GM12891 (cell line): ENCODE results near the gene RCBTB2.

ENCODE experiments used
- DNase-seq: peaks from one replicate; pipeline ENCODE4 v3.0.0; 2011; ENCODE audit warnings: low spot score; ENCODE audit not compliant: insufficient read length
- FAIRE-seq: peaks from 2 replicates; lab custom pipeline; 2011; peaks lifted over from hg19 to GRCh38; lab: Jason Lieb, UNC
- PAX5 ChIP-seq: IDR thresholded peaks from 2 replicates; pipeline ENCODE4 v1.6.1; 2011; ENCODE audit warnings: low read length, moderate library complexity, mild to moderate bottlenecking; ENCODE audit not compliant: insufficient read depth, severe bottlenecking
- POLR2A ChIP-seq: IDR thresholded peaks from 2 replicates; pipeline ENCODE4 v1.6.1; 2011; ENCODE audit warnings: low read depth, low read length, control low read depth
- POLR2AphosphoS5 ChIP-seq: IDR thresholded peaks from 2 replicates; pipeline ENCODE4 v1.6.1; 2011; ENCODE audit warnings: low read depth, low read length, control low read depth
- POU2F2 ChIP-seq: IDR thresholded peaks from 2 replicates; pipeline ENCODE4 v1.6.1; 2011; ENCODE audit warnings: low read depth, mild to moderate bottlenecking, control low read depth, low read length, moderate library complexity
- SPI1 ChIP-seq: IDR thresholded peaks from 2 replicates; pipeline ENCODE4 v1.6.1; 2011; ENCODE audit warnings: low read depth, low read length, control low read depth
- TAF1 ChIP-seq: IDR thresholded peaks from 2 replicates; pipeline ENCODE4 v1.6.1; 2011; ENCODE audit warnings: low read depth, low read length, control low read depth

RCBTB2 gene

GRCh38 chr13:48443442-48444208, 89.3 kb downstream of the RCBTB2 start:
- FAIRE-seq (no peak), DNase-seq (no peak)
- no peak for TF ChIP-seq SPI1
- TF ChIP-seq PAX5 = no peak
- TF ChIP-seq TAF1 = no peak
- TF ChIP-seq POLR2A = no peak
- TF ChIP-seq POU2F2 = no peak
- no peak for TF ChIP-seq POLR2AphosphoS5
